GM12878 (cell line): ENCODE results near the gene PHC2. TPM values are rescaled to one million over a fixed set of nuclear protein-coding genes. Genes with fewer than 3 reads are reported as not detected.

ENCODE experiments used
- ATAC-seq: fragments of 200-7000 bp; cut with Tn5 transposase; 3 replicates; pipeline ENCODE4 v1.9.1; 2020; ENCODE audit warnings: mild to moderate bottlenecking, moderate library complexity
- BruUV-seq: library from RNA; stranded (reverse); fragments of 400-500 nt; replicated peaks from 2 replicates; lab custom pipeline; 2021; lab: Mats Ljungman, UMichigan
- CTCF ChIA-PET: fragments of 300-600 bp; sonication (Branson Sonifier 250); formaldehyde crosslinking; extraction: SDS; loops from one replicate; lab custom pipeline; 2021; ENCODE audit warnings: inconsistent platforms; lab: Yijun Ruan, JAX
- POLR2A ChIA-PET: fragments of 350-600 bp; formaldehyde crosslinking; extraction: SDS; loops from one replicate; lab custom pipeline; 2021; ENCODE audit warnings: inconsistent platforms; lab: Charles Lee
- RAD21 ChIA-PET: fragments of 300-600 bp; sonication (Branson Sonifier 250); formaldehyde crosslinking; loops from one replicate; lab custom pipeline; 2023; ENCODE audit warnings: antibody characterized with exemption; ENCODE audit not compliant: unreplicated experiment; lab: Charles Lee
- SMC1A ChIA-PET: fragments of 300-600 bp; sonication (Branson Sonifier 250); formaldehyde crosslinking; loops from one replicate; lab custom pipeline; 2023; ENCODE audit not compliant: unreplicated experiment, uncharacterized antibody; lab: Charles Lee
- DNase-seq: peaks from one replicate; pipeline ENCODE4 v3.0.0-alpha.2; 2011; ENCODE audit warnings: low read depth, low spot score
- FAIRE-seq: peaks from 3 replicates; lab custom pipeline; 2011; peaks lifted over from hg19 to GRCh38; lab: Jason Lieb, UNC
- H2AFZ ChIP-seq: 2 replicates; pipeline ENCODE4 v1.6.0; 2011; ENCODE audit warnings: low read depth, low read length, control low read depth; ENCODE audit not compliant: control insufficient read depth
- H3K27ac ChIP-seq: 2 replicates; pipeline ENCODE4 v1.5.1; 2011; ENCODE audit warnings: control low read depth; ENCODE audit not compliant: control insufficient read depth, insufficient read depth
- H3K27me3 ChIP-seq, 2 experiments: replicated peaks in 1 of 2; 2 replicates each; pipeline versions ENCODE4 v1.6.0 to v1.6.1; 2011; ENCODE audit warnings: low read length in 1 of 2; ENCODE audit not compliant: control insufficient read depth in 2 of 2, insufficient read depth in 2 of 2
- H3K36me3 ChIP-seq, 2 experiments: 2 replicates each; pipeline ENCODE4 v1.5.1; 2011; ENCODE audit warnings: low read length in 1 of 2; ENCODE audit not compliant: control insufficient read depth in 2 of 2, insufficient read depth in 2 of 2
- H3K4me1 ChIP-seq: 2 replicates; pipeline ENCODE4 v1.6.1; 2011; ENCODE audit warnings: mild to moderate bottlenecking, low read length, moderate library complexity, mixed read lengths; ENCODE audit not compliant: control insufficient read depth, insufficient read depth
- H3K4me2 ChIP-seq: 2 replicates; pipeline ENCODE4 v1.6.0; 2011; ENCODE audit warnings: control low read depth; ENCODE audit not compliant: control insufficient read depth, insufficient read depth
- H3K4me3 ChIP-seq: fragments of 200-600 bp; sonication (generic); 2 replicates; pipeline ENCODE4 v1.5.1; 2016
- H3K79me2 ChIP-seq: 2 replicates; pipeline ENCODE4 v1.6.0; 2011; ENCODE audit warnings: low read length; ENCODE audit not compliant: control insufficient read depth, insufficient read depth
- H3K9ac ChIP-seq: 2 replicates; pipeline ENCODE4 v1.8.0; 2011; ENCODE audit warnings: low read length, control low read depth, mixed read lengths; ENCODE audit not compliant: control insufficient read depth, insufficient read depth
- H3K9me3 ChIP-seq: replicated peaks from 3 replicates; pipeline ENCODE4 v1.5.1; 2011; ENCODE audit warnings: mild to moderate bottlenecking, low read length; ENCODE audit not compliant: control insufficient read depth, insufficient read depth
- H4K20me1 ChIP-seq: 2 replicates; pipeline ENCODE4 v1.6.0; 2011; ENCODE audit not compliant: control insufficient read depth, insufficient read depth
- MXI1 ChIP-seq: fragments of 150-350 bp; IDR thresholded peaks from 2 replicates; pipeline ENCODE4 v1.6.1; 2011; ENCODE audit warnings: low read depth, mild to moderate bottlenecking, inconsistent platforms, low read length, improper control_type of control experiment
- MYB ChIP-seq: fragments of 150-350 bp; IDR thresholded peaks from 2 replicates; pipeline ENCODE4 v1.6.1; 2014; ENCODE audit warnings: mild to moderate bottlenecking, low read depth, low read length, borderline replicate concordance
- NFYA ChIP-seq: IDR thresholded peaks from 2 replicates; pipeline ENCODE4 v1.6.1; 2011; ENCODE audit warnings: low read depth, mild to moderate bottlenecking, low read length, improper control_type of control experiment, borderline replicate concordance
- NR2C1 ChIP-seq: fragments of 450-650 bp; IDR thresholded peaks from 2 replicates; pipeline ENCODE4 v1.6.1; 2017; ENCODE audit warnings: antibody characterized with exemption, mild to moderate bottlenecking, moderate library complexity
- RELA ChIP-seq: fragments of 450-650 bp; IDR thresholded peaks from 2 replicates; pipeline ENCODE4 v1.8.0; 2014; ENCODE audit warnings: borderline replicate concordance; ENCODE audit not compliant: partially characterized antibody
- RUNX3 ChIP-seq: IDR thresholded peaks from 2 replicates; pipeline ENCODE4 v1.6.1; 2012; ENCODE audit warnings: low read length, inconsistent platforms
- SRF ChIP-seq, 2 experiments: IDR thresholded peaks; 2 replicates each; pipeline ENCODE4 v1.6.1; 2011; ENCODE audit warnings: low read depth in 2 of 2, low read length in 2 of 2, mild to moderate bottlenecking in 1 of 2, moderate library complexity in 1 of 2
- WRNIP1 ChIP-seq: IDR thresholded peaks from 2 replicates; pipeline ENCODE4 v1.6.1; 2011; ENCODE audit warnings: low read depth, low read length, improper control_type of control experiment, borderline replicate concordance
- ZBED1 ChIP-seq: IDR thresholded peaks from 2 replicates; pipeline ENCODE4 v1.6.1; 2016; ENCODE audit warnings: borderline replicate concordance
- WGBS: methylation state at CpG from one replicate; pipeline ENCODE4 v1.1.6; 2016; ENCODE audit warnings: low lambda C conversion rate; ENCODE audit not compliant: insufficient replicate concordance, insufficient coverage; ENCODE audit errors: missing lambda C conversion rate; 5-methylcytosine and 5-hydroxymethylcytosine counted together
- in situ Hi-C: fragments of 300-500 bp; cut with MboI; formaldehyde crosslinking; loops from 9 replicates; pipeline ENCODE4 v1.14.3; 2018; ENCODE audit warnings: mixed read lengths
- intact Hi-C: fragments of 100-400 bp; cut with micrococcal nuclease; formaldehyde crosslinking; loops from one replicate; pipeline ENCODE4 v1.14.2; 2022; ENCODE audit not compliant: unreplicated experiment
- polyA plus RNA-seq, 11 experiments: library from polyadenylated mRNA; depleted of rRNA in 4 of 11; unstranded in 6 of 11; stranded (reverse) in 5 of 11; fragments of >200 nt; fragmentation: Nextera tagmentation in 4 of 11; fragmentation: Illumina TruSeq in 1 of 11; extraction: Ambion mirVana in 4 of 11; extraction: Trizol in 1 of 11; gene quantifications; 1 replicate in 1 of 11; 2 replicates in 10 of 11; pipeline versions ENCODE4 v1.2.1 to v1.2.3, GENCODE V29; 2011 to 2016; ENCODE audit warnings: inconsistent platforms in 2 of 11, missing spikeins in 2 of 11, low read depth in 1 of 11
- total RNA-seq, 4 experiments: library from RNA; depleted of rRNA in 3 of 4; stranded (reverse); fragments of >200 nt in 3 of 4; fragmentation: Illumina TruSeq in 1 of 4; extraction: Trizol in 1 of 4; gene quantifications; 2 replicates each; pipeline versions ENCODE4 v1.2.1 to v1.2.3, GENCODE V29; 2013 to 2021
- TF ChIP-seq, protein P1 (sequence below): fragments of 450-650 bp; formaldehyde crosslinking; IDR thresholded peaks from 2 replicates; pipeline ENCODE4 v1.4.0; 2022; ENCODE audit warnings: mild to moderate bottlenecking, moderate library complexity

The PHC2 gene
- total and polyA plus RNA-seq, 10 of the 15 experiments (the other 5 are each of a cell fraction or from before 2014, with no cell fraction given), result 2.0 to 35.9 (median 16.4) TPM

GRCh38 chr1:33332881-33333280 lies 98.0 kb downstream of the PHC2 start:
- H3K9ac ChIP-seq, result no peak overlapping the region
- peaks cover 11% of the 10 kb centered on the region for H3K79me2 ChIP-seq
- WGBS, result 96% methylated on average over 5 of the region's 5 CpGs
- H4K20me1 ChIP-seq, result no peaks in the 10 kb centered on the region
- DNase-seq (no peak), ATAC-seq (no peak), FAIRE-seq (no peak)
- in situ Hi-C loops, result no loop called here
- peaks cover 15 to 21% of the 10 kb centered on the region in 2 experiments for H3K36me3 ChIP-seq
- ChIA-PET CTCF (interaction anchor here (0.6 kb wide), 1 partner anchor 136 kb away, joined by 3 read pairs; no protein-coding TSS in a partner anchor), RAD21 (no interaction called here), SMC1A (no interaction called here), POLR2A (no interaction called here)
- H3K4me1 ChIP-seq, result no peaks in the 10 kb centered on the region
- no peak overlapping the region for H3K27ac ChIP-seq
- no peak overlapping the region for H2AFZ ChIP-seq
- H3K4me3 ChIP-seq, result no peak overlapping the region
- intact Hi-C loops, result no loop called here
- no peak overlapping the region for H3K4me2 ChIP-seq
- H3K9me3 ChIP-seq, result no peaks in the 10 kb centered on the region
- H3K27me3 ChIP-seq, result no peaks in the 10 kb centered on the region
- TF ChIP-seq WRNIP1 (no peak), SRF (IDR thresholded peaks at IDR 0.05; ENCODE audit: low read depth in 2 of 2, low read length in 2 of 2) (no peak), RELA (no peak), NR2C1 (no peak), ZBED1 (no peak), NFYA (no peak), MYB (no peak), RUNX3 (no peak), MXI1 (no peak)
- TF ChIP-seq, protein P1, sequence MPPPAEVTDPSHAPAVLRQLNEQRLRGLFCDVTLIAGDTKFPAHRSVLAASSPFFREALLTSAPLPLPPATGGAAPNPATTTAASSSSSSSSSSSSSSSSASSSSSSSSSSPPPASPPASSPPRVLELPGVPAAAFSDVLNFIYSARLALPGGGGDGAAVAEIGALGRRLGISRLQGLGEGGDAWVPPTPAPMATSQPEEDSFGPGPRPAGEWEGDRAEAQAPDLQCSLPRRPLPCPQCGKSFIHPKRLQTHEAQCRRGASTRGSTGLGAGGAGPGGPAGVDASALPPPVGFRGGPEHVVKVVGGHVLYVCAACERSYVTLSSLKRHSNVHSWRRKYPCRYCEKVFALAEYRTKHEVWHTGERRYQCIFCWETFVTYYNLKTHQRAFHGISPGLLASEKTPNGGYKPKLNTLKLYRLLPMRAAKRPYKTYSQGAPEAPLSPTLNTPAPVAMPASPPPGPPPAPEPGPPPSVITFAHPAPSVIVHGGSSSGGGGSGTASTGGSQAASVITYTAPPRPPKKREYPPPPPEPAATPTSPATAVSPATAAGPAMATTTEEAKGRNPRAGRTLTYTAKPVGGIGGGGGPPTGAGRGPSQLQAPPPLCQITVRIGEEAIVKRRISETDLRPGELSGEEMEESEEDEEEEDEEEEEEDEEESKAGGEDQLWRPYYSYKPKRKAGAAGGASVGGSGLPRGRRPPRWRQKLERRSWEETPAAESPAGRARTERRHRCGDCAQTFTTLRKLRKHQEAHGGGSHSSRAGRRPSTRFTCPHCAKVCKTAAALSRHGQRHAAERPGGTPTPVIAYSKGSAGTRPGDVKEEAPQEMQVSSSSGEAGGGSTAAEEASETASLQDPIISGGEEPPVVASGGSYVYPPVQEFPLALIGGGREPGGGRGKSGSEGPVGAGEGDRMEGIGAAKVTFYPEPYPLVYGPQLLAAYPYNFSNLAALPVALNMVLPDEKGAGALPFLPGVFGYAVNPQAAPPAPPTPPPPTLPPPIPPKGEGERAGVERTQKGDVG (CRISPR knock-in tag), result no peak
- no TSS peak for BruUV-seq
